Liver (tissue), 9 donors: Measurements from ENCODE around the gene SLC25A19. TPM values are rescaled to one million over a fixed set of nuclear protein-coding genes. Genes with fewer than 3 reads are reported as not detected.

Experiments
- DNase-seq: peaks from one replicate; pipeline ENCODE4 v3.0.0-alpha.2; 2017; ENCODE audit warnings: low spot score
- H3K27ac ChIP-seq, 2 donors: one replicate each; pipeline ENCODE4 v1.7.0; 2013; ENCODE audit warnings: inconsistent platforms in 2 of 2, low read length in 2 of 2, control low read depth in 1 of 2, low read depth in 1 of 2, mild to moderate bottlenecking in 1 of 2
- H3K27me3 ChIP-seq, 4 donors: one replicate each; pipeline versions ENCODE4 v1.6.1 to v1.7.0; 2013; ENCODE audit warnings: low read length in 3 of 4, inconsistent platforms in 1 of 4, mild to moderate bottlenecking in 1 of 4, moderate library complexity in 1 of 4; ENCODE audit not compliant: control insufficient read depth in 4 of 4, insufficient read depth in 4 of 4
- H3K36me3 ChIP-seq, 4 donors: one replicate each; pipeline versions ENCODE4 v1.6.1 to v1.7.0; 2013; ENCODE audit warnings: low read length in 3 of 4, mild to moderate bottlenecking in 3 of 4, low read depth in 1 of 4, moderate library complexity in 1 of 4; ENCODE audit not compliant: control insufficient read depth in 4 of 4, insufficient read depth in 3 of 4
- H3K4me1 ChIP-seq, 4 donors: one replicate each; pipeline versions ENCODE4 v1.6.1 to v1.7.0; 2013; ENCODE audit warnings: low read length in 3 of 4, mild to moderate bottlenecking in 3 of 4, moderate library complexity in 1 of 4; ENCODE audit not compliant: control insufficient read depth in 4 of 4, insufficient read depth in 4 of 4
- H3K4me3 ChIP-seq, 3 donors: one replicate each; pipeline versions ENCODE4 v1.6.1 to v1.7.0; 2013; ENCODE audit warnings: low read length in 3 of 3, control low read depth in 1 of 3, low read depth in 1 of 3, mild to moderate bottlenecking in 1 of 3
- H3K9ac ChIP-seq, 2 donors: one replicate each; pipeline ENCODE4 v1.7.0; 2013; ENCODE audit warnings: low read length in 2 of 2, mild to moderate bottlenecking in 2 of 2, moderate library complexity in 2 of 2, control low read depth in 1 of 2, low read depth in 1 of 2
- H3K9me3 ChIP-seq, 4 donors: one replicate each; pipeline versions ENCODE4 v1.6.1 to v1.7.0; 2013; ENCODE audit warnings: low read length in 3 of 4; ENCODE audit not compliant: control insufficient read depth in 4 of 4
- ATF3 ChIP-seq: IDR thresholded peaks from 2 replicates; pipeline ENCODE4 v1.6.1; 2016; ENCODE audit warnings: antibody characterized with exemption
- CTCF ChIP-seq: fragments of 150-350 bp; IDR thresholded peaks from 2 replicates; pipeline ENCODE4 v1.5.1; 2017; ENCODE audit warnings: improper control_type of control experiment, low read depth, low read length; ENCODE audit not compliant: missing input control
- HNF4A ChIP-seq, 2 donors: conservative IDR thresholded peaks; 2 replicates each; pipeline ENCODE4 v1.6.1; 2016; ENCODE audit warnings: antibody characterized with exemption in 2 of 2, mild to moderate bottlenecking in 2 of 2
- HNF4G ChIP-seq: IDR thresholded peaks from 2 replicates; pipeline ENCODE4 v1.6.1; 2016; ENCODE audit warnings: antibody characterized with exemption
- JUND ChIP-seq, 2 donors: IDR thresholded peaks; 2 replicates each; pipeline ENCODE4 v1.6.1; 2016; ENCODE audit warnings: antibody characterized with exemption in 2 of 2
- NR2F2 ChIP-seq: IDR thresholded peaks from 2 replicates; pipeline ENCODE4 v1.6.1; 2016; ENCODE audit warnings: antibody characterized with exemption
- RAD21 ChIP-seq, 2 donors: IDR thresholded peaks; 2 replicates each; pipeline ENCODE4 v1.6.1; 2016; ENCODE audit warnings: antibody characterized with exemption in 2 of 2, mild to moderate bottlenecking in 2 of 2
- REST ChIP-seq: IDR thresholded peaks from 2 replicates; pipeline ENCODE4 v1.6.1; 2016; ENCODE audit warnings: antibody characterized with exemption, mild to moderate bottlenecking
- RXRA ChIP-seq, 2 donors: IDR thresholded peaks; 2 replicates each; pipeline ENCODE4 v1.6.1; 2017 to 2018; ENCODE audit warnings: antibody characterized with exemption in 2 of 2, mild to moderate bottlenecking in 1 of 2
- SP1 ChIP-seq: IDR thresholded peaks from 2 replicates; pipeline ENCODE4 v1.6.1; 2018; ENCODE audit warnings: antibody characterized with exemption, mild to moderate bottlenecking
- TAF1 ChIP-seq: conservative IDR thresholded peaks from 2 replicates; pipeline ENCODE4 v1.6.1; 2016; ENCODE audit warnings: antibody characterized with exemption, mild to moderate bottlenecking
- WGBS: extraction: QIAGEN DNeasy Blood & Tissue Kit; methylation state at CpG from one replicate; pipeline ENCODE4 v1.1.7; 2013; 5-methylcytosine and 5-hydroxymethylcytosine counted together
- polyA plus RNA-seq, 2 donors: library from polyadenylated mRNA; stranded (reverse) in 1 of 2; unstranded in 1 of 2; fragments of 200-250 nt in 1 of 2; fragments of >200 nt in 1 of 2; fragmentation: Nextera tagmentation in 1 of 2; extraction: Ambion mirVana in 1 of 2; gene quantifications; one replicate each; pipeline versions ENCODE4 v1.2.1 to v1.2.3, GENCODE V29; 2013 to 2015
- total RNA-seq, 2 donors: library from RNA; depleted of rRNA; stranded (reverse); fragments of >200 nt; gene quantifications; one replicate each; pipeline ENCODE4 v1.2.3, GENCODE V29; 2014
- donor health status: healthy.
- donor health status: healthy.
- donor health status: healthy.
- donor health status: healthy.
- donor health status: healthy.

SLC25A19 gene
- total and polyA plus RNA-seq, 4 donors = 4.7 to 9.5 (median 6.6) TPM

- Histone ChIP-seq H3K9ac (no peak overlapping the region), H3K4me3 (no peak overlapping the region), H3K9me3 (no peaks in the 10 kb centered on the region), H3K4me1 (peaks cover 0 to 7% (median 3%) of the 10 kb centered on the region in 4 donors), H3K36me3 (peaks cover 17 to 84% (median 48%) of the 10 kb centered on the region in 4 donors), H3K27me3 (no peaks in the 10 kb centered on the region), H3K27ac (no peak overlapping the region)
- DNase-seq = no peak
- TF ChIP-seq JUND (IDR thresholded peaks at IDR 0.05) (no peak), SP1 (no peak), NR2F2 (no peak), RXRA (IDR thresholded peaks at IDR 0.05) (no peak), CTCF (no peak), REST (no peak), TAF1 (no peak)
- WGBS = 95% methylated on average over 7 of the region's 7 CpGs
These were observed 48.1 kb downstream of the SLC25A19 start for GRCh38 chr17:75241143-75241430.

GRCh38 chr17:75240394-75241142 is 48.7 kb downstream of the SLC25A19 start:
- H3K27ac ChIP-seq = no peak overlapping the region
- peaks cover 16 to 84% (median 48%) of the 10 kb centered on the region in 4 donors for H3K36me3 ChIP-seq
- H3K9ac ChIP-seq = no peak overlapping the region
- 77% methylated on average over 23 of the region's 23 CpGs for WGBS
- TF ChIP-seq TAF1 (no peak), RAD21 (IDR thresholded peaks at IDR 0.05) (peak in 1 of 2 donors; percentile 62), HNF4G (no peak), ATF3 (no peak), HNF4A (conservative IDR thresholded peaks at IDR 0.05) (no peak), CTCF (peak; percentile 32)
- no peaks in the 10 kb centered on the region for H3K9me3 ChIP-seq
- H3K27me3 ChIP-seq = no peaks in the 10 kb centered on the region
- H3K4me1 ChIP-seq = peaks cover 0 to 7% (median 3%) of the 10 kb centered on the region in 4 donors
- DNase-seq = peak; percentile 48
- H3K4me3 ChIP-seq = no peak overlapping the region
